Testis (tissue), 2 donors: ENCODE data around the gene KCNK5.

Source experiments
- POLR2A ChIP-seq: fragments of 450-650 bp; IDR thresholded peaks from one replicate; pipeline ENCODE4 v1.6.1; 2017; ENCODE audit warnings: antibody characterized with exemption, mild to moderate bottlenecking, moderate library complexity
- TF ChIP-seq, protein P1 (sequence below), 3 experiments: fragments of 450-650 bp in 2 of 3; fragments of 200-600 bp in 1 of 3; sonication (generic) in 1 of 3; IDR thresholded peaks; one replicate each; pipeline ENCODE4 v1.5.1; 2016 to 2019; ENCODE audit warnings: antibody characterized with exemption in 3 of 3, mild to moderate bottlenecking in 2 of 3, moderate library complexity in 1 of 3

GRCh38 chr6:39276379-39276995 is 47.2 kb upstream of the KCNK5 start:
- TF ChIP-seq, protein P1, sequence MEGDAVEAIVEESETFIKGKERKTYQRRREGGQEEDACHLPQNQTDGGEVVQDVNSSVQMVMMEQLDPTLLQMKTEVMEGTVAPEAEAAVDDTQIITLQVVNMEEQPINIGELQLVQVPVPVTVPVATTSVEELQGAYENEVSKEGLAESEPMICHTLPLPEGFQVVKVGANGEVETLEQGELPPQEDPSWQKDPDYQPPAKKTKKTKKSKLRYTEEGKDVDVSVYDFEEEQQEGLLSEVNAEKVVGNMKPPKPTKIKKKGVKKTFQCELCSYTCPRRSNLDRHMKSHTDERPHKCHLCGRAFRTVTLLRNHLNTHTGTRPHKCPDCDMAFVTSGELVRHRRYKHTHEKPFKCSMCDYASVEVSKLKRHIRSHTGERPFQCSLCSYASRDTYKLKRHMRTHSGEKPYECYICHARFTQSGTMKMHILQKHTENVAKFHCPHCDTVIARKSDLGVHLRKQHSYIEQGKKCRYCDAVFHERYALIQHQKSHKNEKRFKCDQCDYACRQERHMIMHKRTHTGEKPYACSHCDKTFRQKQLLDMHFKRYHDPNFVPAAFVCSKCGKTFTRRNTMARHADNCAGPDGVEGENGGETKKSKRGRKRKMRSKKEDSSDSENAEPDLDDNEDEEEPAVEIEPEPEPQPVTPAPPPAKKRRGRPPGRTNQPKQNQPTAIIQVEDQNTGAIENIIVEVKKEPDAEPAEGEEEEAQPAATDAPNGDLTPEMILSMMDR (IDR thresholded peaks at IDR 0.05) = no peak
- TF ChIP-seq POLR2A = no peak
